HepG2 (cell line): ENCODE data around the gene GAL3ST2. TPM values are rescaled to one million over a fixed set of nuclear protein-coding genes. Genes with fewer than 3 reads are reported as not detected.
A peak's percentile ranks its signal among the peaks of the same experiment; 100 is the strongest.

Experiments used
- ARID5B ChIP-seq: IDR thresholded peaks from 2 replicates; pipeline ENCODE4 v1.4.0; 2020; ENCODE audit warnings: mild to moderate bottlenecking, missing genetic modification reagents
- ATM ChIP-seq: fragments of 450-650 bp; IDR thresholded peaks from 2 replicates; pipeline ENCODE4 v1.7.1; 2017; ENCODE audit warnings: mild to moderate bottlenecking, borderline replicate concordance
- CEBPZ ChIP-seq: IDR thresholded peaks from 2 replicates; pipeline ENCODE4 v1.6.1; 2012; ENCODE audit warnings: low read length, improper control_type of control experiment
- CREM ChIP-seq, 2 experiments: sonication (generic) in 1 of 2; formaldehyde crosslinking in 1 of 2; IDR thresholded peaks; 2 replicates each; pipeline versions ENCODE4 v1.4.0 to v1.6.1; 2016 to 2020; ENCODE audit warnings: antibody characterized with exemption in 1 of 2, mild to moderate bottlenecking in 1 of 2, missing genetic modification reagents in 1 of 2
- KAT7 ChIP-seq: IDR thresholded peaks from 2 replicates; pipeline ENCODE4 v1.6.1; 2018; ENCODE audit warnings: borderline replicate concordance, missing compliant biosample characterization
- MYC ChIP-seq: sonication (generic); formaldehyde crosslinking; IDR thresholded peaks from 2 replicates; pipeline ENCODE4 v1.9.0; 2021; ENCODE audit warnings: missing genetic modification reagents, borderline replicate concordance
- NR2C2 ChIP-seq: sonication (generic); formaldehyde crosslinking; IDR thresholded peaks from 2 replicates; pipeline ENCODE4 v1.4.0; 2020; ENCODE audit warnings: missing genetic modification reagents, mild to moderate bottlenecking, moderate library complexity, borderline replicate concordance
- NRL ChIP-seq: sonication (generic); formaldehyde crosslinking; IDR thresholded peaks from 2 replicates; pipeline ENCODE4 v1.5.0; 2020; ENCODE audit warnings: missing genetic modification reagents, mild to moderate bottlenecking, moderate library complexity, borderline replicate concordance
- PRPF4 ChIP-seq: fragments of 200-400 bp; formaldehyde crosslinking; IDR thresholded peaks from 2 replicates; pipeline ENCODE4 v1.6.1; 2016; ENCODE audit warnings: low read length, low read depth; ENCODE audit not compliant: poor library complexity, severe bottlenecking
- SSRP1 ChIP-seq: IDR thresholded peaks from 2 replicates; pipeline ENCODE4 v1.6.1; 2016; ENCODE audit warnings: control low read depth
- TEAD3 ChIP-seq: optimal IDR thresholded peaks from 2 replicates; pipeline ENCODE3; 2016; ENCODE audit warnings: borderline replicate concordance
- ZNF24 ChIP-seq: fragments of 450-650 bp; IDR thresholded peaks from 2 replicates; pipeline ENCODE4 v1.6.1; 2017; ENCODE audit warnings: antibody characterized with exemption, mild to moderate bottlenecking
- ZNF280B ChIP-seq: sonication (generic); formaldehyde crosslinking; IDR thresholded peaks from 2 replicates; pipeline ENCODE4 v1.5.0; 2020; ENCODE audit warnings: missing genetic modification reagents, mild to moderate bottlenecking, borderline replicate concordance
- ZNF432 ChIP-seq: sonication (generic); formaldehyde crosslinking; IDR thresholded peaks from 2 replicates; pipeline ENCODE4 v1.5.0; 2020; ENCODE audit warnings: missing genetic modification reagents, mild to moderate bottlenecking, borderline replicate concordance
- ZNF441 ChIP-seq: sonication (generic); formaldehyde crosslinking; IDR thresholded peaks from 2 replicates; pipeline ENCODE4 v1.7.0; 2021; ENCODE audit warnings: missing genetic modification reagents, borderline replicate concordance
- ZNF552 ChIP-seq: sonication (generic); formaldehyde crosslinking; IDR thresholded peaks from 2 replicates; pipeline ENCODE4 v1.9.0; 2022; ENCODE audit warnings: missing genetic modification reagents, mild to moderate bottlenecking, borderline replicate concordance
- ZNF775 ChIP-seq: sonication (generic); formaldehyde crosslinking; IDR thresholded peaks from 2 replicates; pipeline ENCODE4 v1.4.0; 2020; ENCODE audit warnings: missing genetic modification reagents, mild to moderate bottlenecking, moderate library complexity, borderline replicate concordance
- polyA plus RNA-seq, 8 experiments: library from polyadenylated mRNA; depleted of rRNA in 3 of 8; stranded (reverse) in 7 of 8; unstranded in 1 of 8; fragments of >200 nt; fragmentation: Illumina TruSeq in 4 of 8; extraction: Trizol in 4 of 8; gene quantifications; 2 replicates each; pipeline versions ENCODE4 v1.2.1 to v1.2.3, GENCODE V29; 2011 to 2016; ENCODE audit warnings: low read depth in 4 of 8, missing spikeins in 1 of 8, mixed read lengths in 1 of 8; ENCODE audit not compliant: insufficient read depth in 1 of 8
- total RNA-seq, 5 experiments: library from RNA; depleted of rRNA; stranded (reverse); fragments of >200 nt; fragmentation: Illumina TruSeq; extraction: Trizol; gene quantifications; 2 replicates each; pipeline ENCODE4 v1.2.3, GENCODE V29; 2016; ENCODE audit warnings: low read depth in 1 of 5

GAL3ST2 gene
- total and polyA plus RNA-seq, 2 of the 13 experiments (the other 11 are each of a cell fraction or from before 2014, with no cell fraction given), result 0.17 to 0.20 TPM

- TF ChIP-seq ARID5B (CRISPR knock-in tag) (peak; percentile 67), PRPF4 (no peak), CREM (IDR thresholded peaks at IDR 0.05) (peak; percentile 17; the same call in 1 of the 2 replicates), CREM (CRISPR knock-in tag; IDR thresholded peaks at IDR 0.05) (no peak; the same call in 1 of the 2 replicates), ZNF280B (peak; percentile 82; the same call in 1 of the 2 replicates), ATM (no peak), ZNF441 (CRISPR knock-in tag) (peak; percentile 89), NR2C2 (CRISPR knock-in tag) (no peak; the same call in 1 of the 2 replicates), TEAD3 (CRISPR knock-in tag) (peak; percentile 60), ZNF432 (CRISPR knock-in tag) (no peak), NRL (CRISPR knock-in tag) (0 out of 2 replicates have a peak, but pooled peaks have one; percentile 53), MYC (CRISPR knock-in tag) (peak; percentile 99), ZNF775 (0 out of 2 replicates have a peak, but pooled peaks have one; percentile 89), ZNF24 (no peak), KAT7 (no peak), CEBPZ (no peak), ZNF552 (CRISPR knock-in tag) (no peak), SSRP1 (CRISPR knock-in tag) (peak; percentile 88)
These were observed 5.1 kb upstream of the GAL3ST2 start (continued) for GRCh38 chr2:241771286-241772062.
